ENCODE data around the gene EIF2D. TPM values are rescaled to one million over a fixed set of nuclear protein-coding genes. Genes with fewer than 3 reads are reported as not detected.

Gene EIF2D
- total RNA-seq: 49.5 and 57.1 TPM in 2 replicates

GRCh38 chr1:206612129-206612876 lies at the start of gene EIF2D:
Gene EIF2D (minus strand): TSS chr1:206612465. CDS start chr1:206612342, 123 bp downstream.

GRCh38 chr1:206635080-206635977 lies 23.1 kb upstream of the EIF2D start, which contains the start of gene DYRK3:
Gene DYRK3 (plus strand): TSS chr1:206635536. CDS start chr1:206635704, 168 bp downstream.

Other genes starting within 250 kb of the EIF2D start
- gene IKBKE, start 142.0 kb downstream of the EIF2D start, total RNA-seq: 42.7 and 51.4 TPM in 2 replicates
- 0.72 and 5.5 TPM in 2 replicates for gene RASSF5, start 104.9 kb downstream of the EIF2D start, total RNA-seq
- 41.4 and 62.4 TPM in 2 replicates for gene DYRK3, start 23.1 kb upstream of the EIF2D start, total RNA-seq
- 65.9 and 76.2 TPM in 2 replicates for gene MAPKAPK2, start 72.4 kb upstream of the EIF2D start, total RNA-seq
- 0.14 and 1.8 TPM in 2 replicates for gene IL19, start 158.3 kb upstream of the EIF2D start, total RNA-seq
- gene IL10, start 160.0 kb upstream of the EIF2D start, total RNA-seq: 0.22 and 0.86 TPM in 2 replicates

Measured in placental pericyte (primary cell).